ENCODE results near the gene RASA3. TPM values are rescaled to one million over a fixed set of nuclear protein-coding genes. Genes with fewer than 3 reads are reported as not detected.
A peak's percentile ranks its signal among the peaks of the same experiment; 100 is the strongest.

The RASA3 gene
- total and polyA plus RNA-seq, 2 donors (not counting 3 experiments of a cell fraction or from before 2014, with no cell fraction given): 26.5 to 53.8 TPM

GRCh38 chr13:114129649-114130062 lies 2.8 kb downstream of the RASA3 start:
- Histone ChIP-seq H4K20me1 (replicated peaks; ENCODE audit: control insufficient read depth, extremely low read depth, insufficient read depth, low read length) (no peaks in the 10 kb centered on the region), H3K36me3 (ENCODE audit: control insufficient read depth in 2 of 2, extremely low read depth in 1 of 2, insufficient read depth in 2 of 2, low read length in 2 of 2) (no peaks in the 10 kb centered on the region), H3K27me3 (ENCODE audit: control insufficient read depth in 2 of 2, insufficient read depth in 2 of 2, low read length in 2 of 2) (no peaks in the 10 kb centered on the region), H2AFZ (ENCODE audit: low read depth, low read length) (no peak overlapping the region), H3K9me3 (replicated peaks; ENCODE audit: control insufficient read depth, insufficient read depth, low read length) (no peaks in the 10 kb centered on the region), H3K4me3 (replicated peaks in 1 of 3; ENCODE audit: insufficient read depth in 1 of 3, low read depth in 1 of 3, low read length in 3 of 3) (peak overlapping the region in 1 of 3 experiments; percentile 51), H3K9me1 (replicated peaks; ENCODE audit: control insufficient read depth, extremely low read depth, insufficient read depth, low read length) (no peaks in the 10 kb centered on the region), H3K4me2 (ENCODE audit: insufficient read depth, low read length) (peak overlapping the region; percentile 66), H3K4me1 (ENCODE audit: control insufficient read depth, extremely low read depth, insufficient read depth, low read length) (peaks cover 43% of the 10 kb centered on the region), H3K79me2 (ENCODE audit: control insufficient read depth, insufficient read depth, low read length) (peaks cover 68% of the 10 kb centered on the region), H3K9ac (replicated peaks; ENCODE audit: extremely low read depth, insufficient read depth, low read length) (peak overlapping the region; percentile 84), H3K27ac (ENCODE audit: insufficient read depth, low read depth, low read length) (peak overlapping the region; percentile 87)
- no TSS peak for BruUV-seq (replicated peaks)
- peak; percentile 50 for DNase-seq (ENCODE audit: low read depth, low spot score)
- TF ChIP-seq MAX (IDR thresholded peaks at IDR 0.05; ENCODE audit: insufficient read depth, insufficient read length): no peak
- TF ChIP-seq MYC (IDR thresholded peaks at IDR 0.05; ENCODE audit: low read depth, low read length): no peak
- TF ChIP-seq GATA2 (IDR thresholded peaks at IDR 0.05; ENCODE audit: insufficient read depth, insufficient read length, low read depth, low read length): no peak
- TF ChIP-seq POLR2A (IDR thresholded peaks at IDR 0.05; ENCODE audit: low read depth, low read length): no peak
- TF ChIP-seq FOS (IDR thresholded peaks at IDR 0.05; ENCODE audit: borderline replicate concordance, insufficient read depth, low read length): no peak
- TF ChIP-seq JUN (IDR thresholded peaks at IDR 0.05; ENCODE audit: borderline replicate concordance, insufficient read depth, insufficient read length, low read depth): no peak
- no peak for TF ChIP-seq CTCF (IDR thresholded peaks at IDR 0.05; ENCODE audit: extremely low read depth in 1 of 2, insufficient read depth in 1 of 2, low read depth in 1 of 2, low read length in 2 of 2)
- TF ChIP-seq POLR2AphosphoS5 (IDR thresholded peaks at IDR 0.05; ENCODE audit: insufficient read depth, low read depth, low read length): no peak
- no peak for TF ChIP-seq EZH2 (IDR thresholded peaks at IDR 0.05; ENCODE audit: borderline replicate concordance, low read depth, low read length, severe bottlenecking)
- intact Hi-C loops (cut with micrococcal nuclease): loop anchor here (1.0 to 2.0 kb wide), 4 partner anchors 10 to 97 kb away; no protein-coding TSS in a partner anchor
- POLR2A ChIA-PET: interaction anchor here (0.5 kb wide), 1 partner anchor 107 kb away, joined by 3 read pairs; no protein-coding TSS in a partner anchor
- FAIRE-seq: no peak
- CTCF ChIA-PET: interaction anchor here (1.0 to 1.7 kb wide), 3 partner anchors 19 to 94 kb away, joined by 3 to 6 read pairs (median 3); no protein-coding TSS in a partner anchor
- dilution Hi-C loops (cut with MboI; ENCODE audit: extremely low pct_ligation_motif_present, low sequenced_read_pairs): no loop called here

Measured in endothelial cell of umbilical vein (primary cell).